ENCODE results near the gene TSPAN7.

TSPAN7 gene

DNA sequence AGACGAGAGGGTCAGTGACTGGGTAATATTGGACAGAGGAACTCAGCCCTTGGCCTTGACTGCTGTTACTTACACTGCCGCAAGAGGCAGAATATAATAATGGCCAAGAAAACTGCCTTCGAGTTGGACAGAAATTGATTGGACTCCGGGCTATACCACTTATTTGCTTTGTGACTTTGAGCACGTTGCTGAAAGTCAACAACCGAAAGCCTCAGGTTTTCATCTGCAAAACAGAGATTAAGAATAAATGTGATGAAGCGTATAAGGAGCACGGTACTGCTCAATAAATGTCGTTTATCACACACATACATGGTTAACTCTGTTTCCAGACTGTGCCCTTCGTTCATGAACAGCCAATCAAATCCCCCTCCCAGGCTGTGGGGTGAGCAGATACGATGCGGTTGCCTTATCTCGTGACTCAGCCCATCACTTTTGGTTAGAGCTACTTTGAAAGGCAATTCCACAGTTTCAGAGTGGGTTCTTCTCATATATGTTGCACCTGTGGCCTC lies 91.6 kb downstream of the TSPAN7 start:
- Histone ChIP-seq H3K4me3 (replicated peaks; ENCODE audit: insufficient read depth, low read length) (no peak overlapping the region), H3K27me3 (ENCODE audit: insufficient read depth, poor library complexity, severe bottlenecking) (no peaks in the 10 kb centered on the region), H3K27ac (replicated peaks) (no peak overlapping the region)
- no peak for DNase-seq (ENCODE audit: low read depth in 1 of 2, low spot score in 1 of 2)
- TF ChIP-seq GABPA (IDR thresholded peaks at IDR 0.05; ENCODE audit: low read depth) (no peak), REST (IDR thresholded peaks at IDR 0.05; ENCODE audit: insufficient replicate concordance, low read depth) (no peak), POLR2AphosphoS5 (IDR thresholded peaks at IDR 0.05; ENCODE audit: low read depth) (no peak), SPI1 (IDR thresholded peaks at IDR 0.05; ENCODE audit: borderline replicate concordance, low read depth) (no peak)
- TF ChIP-seq, protein P1, sequence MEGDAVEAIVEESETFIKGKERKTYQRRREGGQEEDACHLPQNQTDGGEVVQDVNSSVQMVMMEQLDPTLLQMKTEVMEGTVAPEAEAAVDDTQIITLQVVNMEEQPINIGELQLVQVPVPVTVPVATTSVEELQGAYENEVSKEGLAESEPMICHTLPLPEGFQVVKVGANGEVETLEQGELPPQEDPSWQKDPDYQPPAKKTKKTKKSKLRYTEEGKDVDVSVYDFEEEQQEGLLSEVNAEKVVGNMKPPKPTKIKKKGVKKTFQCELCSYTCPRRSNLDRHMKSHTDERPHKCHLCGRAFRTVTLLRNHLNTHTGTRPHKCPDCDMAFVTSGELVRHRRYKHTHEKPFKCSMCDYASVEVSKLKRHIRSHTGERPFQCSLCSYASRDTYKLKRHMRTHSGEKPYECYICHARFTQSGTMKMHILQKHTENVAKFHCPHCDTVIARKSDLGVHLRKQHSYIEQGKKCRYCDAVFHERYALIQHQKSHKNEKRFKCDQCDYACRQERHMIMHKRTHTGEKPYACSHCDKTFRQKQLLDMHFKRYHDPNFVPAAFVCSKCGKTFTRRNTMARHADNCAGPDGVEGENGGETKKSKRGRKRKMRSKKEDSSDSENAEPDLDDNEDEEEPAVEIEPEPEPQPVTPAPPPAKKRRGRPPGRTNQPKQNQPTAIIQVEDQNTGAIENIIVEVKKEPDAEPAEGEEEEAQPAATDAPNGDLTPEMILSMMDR (IDR thresholded peaks at IDR 0.05; ENCODE audit: insufficient read depth, low read length): no peak

GRCh38 chrX:38654302-38654701 lies 93.0 kb downstream of the TSPAN7 start:
- no peak overlapping the region for H3K27ac ChIP-seq (replicated peaks)
- TF ChIP-seq, protein P1 (IDR thresholded peaks at IDR 0.05; ENCODE audit: insufficient read depth, low read length): peak; percentile 21
- TF ChIP-seq POLR2AphosphoS5 (IDR thresholded peaks at IDR 0.05; ENCODE audit: low read depth): no peak
- peak in 1 of 2 experiments; percentile 4 for DNase-seq (ENCODE audit: low read depth in 1 of 2, low spot score in 1 of 2)

GRCh38 chrX:38656350-38656915 lies 95.1 kb downstream of the TSPAN7 start:
- H3K4me3 ChIP-seq (replicated peaks; ENCODE audit: insufficient read depth, low read length): no peak overlapping the region
- H3K27ac ChIP-seq (replicated peaks): no peak overlapping the region
- no peak for TF ChIP-seq REST (IDR thresholded peaks at IDR 0.05; ENCODE audit: insufficient replicate concordance, low read depth)
- no peak for TF ChIP-seq GABPA (IDR thresholded peaks at IDR 0.05; ENCODE audit: low read depth)
- TF ChIP-seq POLR2AphosphoS5 (IDR thresholded peaks at IDR 0.05; ENCODE audit: low read depth): no peak
- no peak for TF ChIP-seq SPI1 (IDR thresholded peaks at IDR 0.05; ENCODE audit: borderline replicate concordance, low read depth)
- TF ChIP-seq, protein P1 (IDR thresholded peaks at IDR 0.05; ENCODE audit: insufficient read depth, low read length): no peak
- DNase-seq (ENCODE audit: low read depth in 1 of 2, low spot score in 1 of 2): no peak
- no peaks in the 10 kb centered on the region for H3K27me3 ChIP-seq (ENCODE audit: insufficient read depth, poor library complexity, severe bottlenecking)

More at GRCh38 chrX:38654302-38654701, 93.0 kb downstream of the TSPAN7 start:
- H3K4me3 ChIP-seq (replicated peaks; ENCODE audit: insufficient read depth, low read length): no peak overlapping the region
- H3K27me3 ChIP-seq (ENCODE audit: insufficient read depth, poor library complexity, severe bottlenecking): no peaks in the 10 kb centered on the region

DNA sequence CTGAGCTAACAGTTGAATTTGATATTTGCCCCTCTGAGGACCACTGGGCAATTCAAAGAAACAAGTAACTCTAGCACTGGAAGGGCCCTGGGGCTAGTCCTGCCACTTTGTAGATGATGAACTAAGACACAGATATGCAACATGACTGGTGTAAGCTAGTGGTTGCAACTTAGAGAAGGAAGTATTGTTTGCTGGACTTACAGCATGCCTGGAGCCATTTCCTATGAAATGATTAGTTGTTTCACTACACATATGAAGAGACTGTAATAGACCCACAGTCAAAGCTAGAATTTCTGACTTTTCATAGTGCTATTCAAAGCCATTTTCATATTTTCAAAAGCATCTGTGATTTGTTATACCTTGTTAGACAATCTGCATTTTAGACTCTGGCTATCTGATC lies 96.2 kb downstream of the TSPAN7 start:
- no peak overlapping the region for H3K4me3 ChIP-seq (replicated peaks; ENCODE audit: insufficient read depth, low read length)
- H3K27me3 ChIP-seq (ENCODE audit: insufficient read depth, poor library complexity, severe bottlenecking): no peaks in the 10 kb centered on the region
- no peak for TF ChIP-seq GABPA (IDR thresholded peaks at IDR 0.05; ENCODE audit: low read depth)
- no peak for TF ChIP-seq SPI1 (IDR thresholded peaks at IDR 0.05; ENCODE audit: borderline replicate concordance, low read depth)
- TF ChIP-seq POLR2AphosphoS5 (IDR thresholded peaks at IDR 0.05; ENCODE audit: low read depth): no peak
- TF ChIP-seq, protein P1 (IDR thresholded peaks at IDR 0.05; ENCODE audit: insufficient read depth, low read length): no peak
- TF ChIP-seq REST (IDR thresholded peaks at IDR 0.05; ENCODE audit: insufficient replicate concordance, low read depth): no peak
- no peak overlapping the region for H3K27ac ChIP-seq (replicated peaks)
- DNase-seq (ENCODE audit: low read depth in 1 of 2, low spot score in 1 of 2): no peak
